Measurements from ENCODE around the gene HIPK2. TPM values are rescaled to one million over a fixed set of nuclear protein-coding genes. Genes with fewer than 3 reads are reported as not detected.
"Not testable (repeated sequence)": the region's sequence is repeated elsewhere in the genome, so short reads cannot be mapped to it uniquely, and the experiment has no call there.

HIPK2 gene
- total RNA-seq, 1 donor from 2014 or later = 61.5 TPM

DNA sequence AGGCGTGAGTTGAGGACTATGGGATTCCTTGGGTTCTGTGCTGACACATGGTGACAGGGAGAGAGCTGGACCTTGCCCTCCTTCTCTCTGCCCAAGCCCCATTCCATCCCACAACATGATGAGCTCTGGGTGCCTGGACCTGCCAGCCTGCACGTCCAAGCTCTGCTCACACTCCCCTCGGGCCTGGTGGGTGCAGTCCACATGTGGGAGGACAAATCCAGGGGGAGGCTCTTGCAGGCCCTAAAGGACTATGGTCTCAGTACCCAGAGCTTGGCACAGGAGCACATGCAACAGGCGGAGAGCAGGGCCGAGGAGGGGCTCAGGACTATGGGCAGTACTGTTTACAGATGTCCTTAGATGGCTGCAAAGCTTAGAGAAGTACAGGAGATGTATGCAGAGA lies 162.9 kb downstream of the HIPK2 start:
- Mint-ChIP-seq H3K27ac (ENCODE audit: unreplicated experiment) (no peak overlapping the region), H3K36me3 (ENCODE audit: low read depth) (peaks cover 29% of the 10 kb centered on the region)

DNA sequence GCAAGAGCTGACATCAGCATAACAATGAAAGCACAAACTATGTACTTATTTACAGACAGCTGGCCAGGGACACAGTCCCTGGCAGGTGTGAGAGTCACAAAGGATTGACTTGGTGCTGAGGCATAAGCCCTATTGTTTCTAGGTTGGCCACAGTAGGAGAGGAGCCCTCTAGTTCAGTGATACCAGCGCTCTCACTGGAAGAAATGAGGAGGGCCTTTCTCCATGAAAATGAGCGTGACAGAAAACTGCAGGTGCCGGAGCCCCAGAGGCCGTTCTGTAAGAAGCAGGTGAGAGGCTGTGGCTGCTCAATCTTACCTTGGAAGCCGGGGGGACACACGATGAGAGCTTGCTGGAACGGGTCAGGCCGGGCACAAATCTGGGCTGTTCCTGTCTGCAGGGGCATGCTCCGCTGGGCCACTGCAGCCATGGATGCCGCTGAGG lies 163.8 kb downstream of the HIPK2 start:
- Mint-ChIP-seq H3K27ac (ENCODE audit: unreplicated experiment) (peak overlapping the region; percentile 87), H3K36me3 (ENCODE audit: low read depth) (peaks cover 29% of the 10 kb centered on the region), H3K27me3 (ENCODE audit: low read depth) (no peaks in the 10 kb centered on the region), H3K4me3 (no peak overlapping the region), H3K9me3 (no peaks in the 10 kb centered on the region), H3K4me1 (peaks cover 8% of the 10 kb centered on the region)
- no peak for DNase-seq (ENCODE audit: low read depth, low spot score)
- TF ChIP-seq, protein P1, sequence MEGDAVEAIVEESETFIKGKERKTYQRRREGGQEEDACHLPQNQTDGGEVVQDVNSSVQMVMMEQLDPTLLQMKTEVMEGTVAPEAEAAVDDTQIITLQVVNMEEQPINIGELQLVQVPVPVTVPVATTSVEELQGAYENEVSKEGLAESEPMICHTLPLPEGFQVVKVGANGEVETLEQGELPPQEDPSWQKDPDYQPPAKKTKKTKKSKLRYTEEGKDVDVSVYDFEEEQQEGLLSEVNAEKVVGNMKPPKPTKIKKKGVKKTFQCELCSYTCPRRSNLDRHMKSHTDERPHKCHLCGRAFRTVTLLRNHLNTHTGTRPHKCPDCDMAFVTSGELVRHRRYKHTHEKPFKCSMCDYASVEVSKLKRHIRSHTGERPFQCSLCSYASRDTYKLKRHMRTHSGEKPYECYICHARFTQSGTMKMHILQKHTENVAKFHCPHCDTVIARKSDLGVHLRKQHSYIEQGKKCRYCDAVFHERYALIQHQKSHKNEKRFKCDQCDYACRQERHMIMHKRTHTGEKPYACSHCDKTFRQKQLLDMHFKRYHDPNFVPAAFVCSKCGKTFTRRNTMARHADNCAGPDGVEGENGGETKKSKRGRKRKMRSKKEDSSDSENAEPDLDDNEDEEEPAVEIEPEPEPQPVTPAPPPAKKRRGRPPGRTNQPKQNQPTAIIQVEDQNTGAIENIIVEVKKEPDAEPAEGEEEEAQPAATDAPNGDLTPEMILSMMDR (conservative IDR thresholded peaks at IDR 0.05) = no peak

More for the DNA sequence above, 162.9 kb downstream of the HIPK2 start:
- no peaks in the 10 kb centered on the region for H3K9me3 Mint-ChIP-seq
- no peak overlapping the region for H3K4me3 Mint-ChIP-seq
- no peaks in the 10 kb centered on the region for H3K27me3 Mint-ChIP-seq (ENCODE audit: low read depth)
- no peak for DNase-seq (ENCODE audit: low read depth, low spot score)
- TF ChIP-seq, protein P1 (conservative IDR thresholded peaks at IDR 0.05) = no peak
- peaks cover 8% of the 10 kb centered on the region for H3K4me1 Mint-ChIP-seq

DNA sequence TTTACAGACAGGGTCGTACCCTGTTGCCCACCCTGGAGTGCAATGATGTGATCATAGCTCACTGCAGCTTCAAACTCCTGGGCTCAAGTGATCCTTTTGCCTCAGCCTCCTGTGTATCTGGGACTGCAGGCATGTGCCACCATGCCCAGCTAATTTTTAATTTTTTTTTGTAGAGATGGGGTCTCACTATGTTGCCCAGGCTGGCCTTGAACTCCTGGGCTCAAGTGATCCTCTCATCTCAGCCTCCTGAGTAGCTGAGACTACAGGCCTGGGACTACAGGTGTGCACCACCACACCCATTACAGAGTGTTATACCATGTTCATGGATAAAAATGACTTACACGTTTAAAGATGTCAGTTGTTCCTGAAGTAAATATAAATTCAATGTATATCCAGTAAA lies 166.2 kb downstream of the HIPK2 start:
- not testable (repeated sequence) for H3K9me3 Mint-ChIP-seq; H3K27ac Mint-ChIP-seq (ENCODE audit: unreplicated experiment); H3K4me1 Mint-ChIP-seq; H3K4me3 Mint-ChIP-seq; DNase-seq (ENCODE audit: low read depth, low spot score); H3K27me3 Mint-ChIP-seq (ENCODE audit: low read depth)
- peaks cover 26% of the 10 kb centered on the region for H3K36me3 Mint-ChIP-seq (ENCODE audit: low read depth)

DNA sequence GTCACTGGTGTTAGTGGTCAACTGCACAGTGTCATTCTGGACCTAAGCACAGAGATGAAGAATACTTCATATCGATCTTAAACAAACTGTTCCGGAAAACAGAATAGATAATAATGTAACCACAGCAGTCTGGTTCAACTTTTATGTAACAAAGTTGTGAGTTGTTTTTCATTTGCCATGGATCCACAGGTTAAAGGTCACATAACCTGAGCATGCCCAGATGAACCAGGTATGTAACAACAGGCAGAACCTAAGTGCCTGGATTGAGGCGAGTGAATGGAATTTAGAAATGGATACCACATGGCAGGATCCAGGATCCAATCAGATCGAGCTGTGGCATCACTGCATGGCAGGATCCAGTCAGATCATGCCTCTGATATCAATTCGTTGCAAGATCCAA lies 167.2 kb downstream of the HIPK2 start:
- DNase-seq (ENCODE audit: low read depth, low spot score) = no peak
- H3K27me3 Mint-ChIP-seq (ENCODE audit: low read depth) = no peaks in the 10 kb centered on the region

DNA sequence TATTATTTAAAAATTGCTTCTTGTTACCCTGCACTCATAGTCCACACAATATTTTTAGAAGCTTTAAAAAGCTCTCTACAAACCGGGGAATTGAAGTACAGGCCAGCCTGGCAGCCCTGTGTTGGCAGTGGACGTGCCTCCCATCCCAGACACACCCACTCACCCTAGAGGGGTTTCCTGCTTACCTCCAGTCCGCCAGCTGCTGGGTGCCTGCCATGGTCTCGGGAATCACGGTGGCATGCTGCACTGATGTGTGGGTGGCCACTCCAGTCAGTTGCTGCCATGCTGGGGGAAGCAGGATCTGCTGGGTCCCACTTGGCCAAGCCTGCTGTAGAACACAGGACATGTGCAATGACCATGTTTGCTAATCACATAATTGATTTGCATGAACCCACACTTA lies 173.9 kb downstream of the HIPK2 start:
- Mint-ChIP-seq H3K27me3 (ENCODE audit: low read depth) (no peaks in the 10 kb centered on the region), H3K9me3 (no peaks in the 10 kb centered on the region), H3K4me1 (no peaks in the 10 kb centered on the region), H3K36me3 (ENCODE audit: low read depth) (peaks cover 5% of the 10 kb centered on the region), H3K27ac (ENCODE audit: unreplicated experiment) (no peak overlapping the region), H3K4me3 (no peak overlapping the region)
- TF ChIP-seq, protein P1 (conservative IDR thresholded peaks at IDR 0.05) = no peak
- no peak for DNase-seq (ENCODE audit: low read depth, low spot score)

More for the DNA sequence above, 167.2 kb downstream of the HIPK2 start:
- no peaks in the 10 kb centered on the region for H3K9me3 Mint-ChIP-seq
- H3K27ac Mint-ChIP-seq (ENCODE audit: unreplicated experiment) = no peak overlapping the region
- peaks cover 18% of the 10 kb centered on the region for H3K36me3 Mint-ChIP-seq (ENCODE audit: low read depth)
- no peak overlapping the region for H3K4me3 Mint-ChIP-seq
- H3K4me1 Mint-ChIP-seq = peaks cover 8% of the 10 kb centered on the region
- TF ChIP-seq, protein P1 (conservative IDR thresholded peaks at IDR 0.05) = no peak

DNA sequence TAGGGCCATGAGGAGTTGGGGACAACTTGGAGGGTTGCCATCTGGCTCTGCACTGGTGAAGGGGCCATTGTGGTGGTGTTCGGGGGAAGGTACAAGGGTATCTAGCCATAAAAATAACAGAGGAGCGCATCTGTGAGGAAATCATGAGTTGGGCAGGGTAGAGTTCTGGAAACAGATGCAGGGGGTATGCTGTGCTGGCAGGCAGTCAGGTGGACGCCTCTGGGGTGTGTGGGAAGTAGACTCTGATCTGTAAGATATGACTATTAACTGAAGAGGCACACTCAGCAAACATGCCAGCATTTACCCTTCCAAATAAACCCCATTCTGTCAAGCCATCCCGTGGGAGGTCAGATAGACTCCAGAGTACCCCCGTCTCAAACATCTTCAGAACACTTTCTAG lies 174.5 kb downstream of the HIPK2 start:
- no peaks in the 10 kb centered on the region for H3K4me1 Mint-ChIP-seq
- TF ChIP-seq, protein P1 (conservative IDR thresholded peaks at IDR 0.05) = no peak
- no peak overlapping the region for H3K27ac Mint-ChIP-seq (ENCODE audit: unreplicated experiment)
- H3K27me3 Mint-ChIP-seq (ENCODE audit: low read depth) = no peaks in the 10 kb centered on the region
- H3K36me3 Mint-ChIP-seq (ENCODE audit: low read depth) = peaks cover 5% of the 10 kb centered on the region
- H3K9me3 Mint-ChIP-seq = no peaks in the 10 kb centered on the region
- no peak overlapping the region for H3K4me3 Mint-ChIP-seq
- DNase-seq (ENCODE audit: low read depth, low spot score) = no peak
